HG02798 (cell line): ENCODE results near the gene IL23A.
A peak's percentile ranks its signal among the peaks of the same experiment; 100 is the strongest.

Experiments
- ATAC-seq: cut with Tn5 transposase; IDR thresholded peaks from one replicate; pipeline ENCODE4 v1.9.1; 2021; ENCODE audit warnings: mild to moderate bottlenecking; ENCODE audit not compliant: unreplicated experiment, poor library complexity

The IL23A gene

DNA sequence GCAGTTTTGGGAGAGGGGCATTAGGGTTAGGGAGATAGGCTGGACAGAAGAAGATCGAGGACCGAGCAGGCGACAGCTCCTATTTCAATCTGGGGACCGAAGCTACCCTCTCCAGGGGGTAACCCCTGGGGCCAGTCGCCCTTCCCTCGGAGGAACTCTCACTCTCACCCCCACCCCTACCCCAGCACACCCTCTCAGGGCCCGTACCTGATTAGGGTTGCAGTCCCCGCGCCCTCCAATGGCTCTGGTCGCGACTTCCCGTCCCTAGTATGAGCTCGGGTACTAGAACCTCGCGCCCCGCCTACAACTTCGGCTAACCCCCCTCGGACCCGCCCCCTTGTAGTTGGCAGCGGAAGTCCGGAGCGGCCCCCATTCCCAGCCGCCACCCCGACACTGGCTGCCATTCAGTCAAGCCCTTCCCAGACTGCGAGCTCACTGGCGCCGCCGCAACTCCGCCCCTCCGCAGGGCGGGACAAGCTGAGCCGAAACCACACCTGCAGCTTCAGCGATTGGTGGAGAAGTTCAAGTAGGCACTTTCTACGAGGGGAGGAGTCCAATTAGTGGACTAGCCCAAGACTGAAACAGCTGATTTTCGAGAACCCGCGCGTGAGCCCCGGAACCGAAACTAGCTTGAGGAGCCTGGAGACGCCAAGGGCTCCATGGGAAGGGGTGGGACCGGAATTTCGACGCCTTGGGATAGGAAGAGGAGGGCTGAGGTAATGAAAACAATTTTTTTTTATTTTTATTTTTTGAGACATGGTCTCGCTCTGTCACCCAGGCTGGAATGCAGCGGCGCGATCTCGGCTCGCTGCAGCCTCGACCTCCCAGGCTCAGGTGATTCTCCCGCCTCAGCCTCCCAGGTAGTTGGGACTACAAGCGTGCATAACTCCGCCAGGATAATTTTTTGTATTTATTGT lies 21.4 kb downstream of the IL23A start, which contains the start of gene STAT2:
TSS of gene STAT2 (minus strand) at position 257 of the 917 bp plus-strand sequence. CDS start 3,536 bp downstream, outside the sequence.
- ATAC-seq = peak; percentile 98

DNA sequence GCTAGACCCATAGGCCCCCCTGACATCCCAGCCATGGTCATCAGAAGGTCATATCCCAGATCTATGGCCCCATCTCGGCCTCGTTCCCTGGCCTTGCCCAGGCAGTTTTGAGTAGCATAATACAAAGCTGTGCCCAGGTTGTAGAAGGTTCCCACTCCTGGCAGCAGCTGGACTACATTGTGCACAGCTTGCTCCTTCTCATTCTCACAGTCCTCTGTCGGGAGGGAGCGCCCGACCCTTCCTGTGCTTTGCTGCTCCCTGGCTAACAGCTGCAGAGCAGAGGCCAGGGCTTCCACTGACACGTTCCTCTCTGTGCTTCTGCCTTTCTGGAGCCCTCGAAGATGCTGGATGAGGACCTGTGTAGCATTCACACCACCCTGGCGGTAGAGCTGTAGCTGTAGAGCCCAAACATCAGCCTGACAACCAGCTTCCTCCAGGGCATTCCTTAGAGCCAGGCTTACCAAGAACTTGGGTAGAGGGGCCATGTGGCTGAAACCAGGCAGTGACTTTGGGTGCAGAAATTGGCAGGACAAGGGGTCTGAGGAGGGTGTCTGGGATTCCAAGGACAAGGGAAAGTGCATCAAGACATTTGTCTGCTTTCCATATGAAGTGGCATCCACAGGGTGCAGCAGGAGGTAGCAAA lies 22.9 kb downstream of the IL23A start:
- no peak for ATAC-seq

DNA sequence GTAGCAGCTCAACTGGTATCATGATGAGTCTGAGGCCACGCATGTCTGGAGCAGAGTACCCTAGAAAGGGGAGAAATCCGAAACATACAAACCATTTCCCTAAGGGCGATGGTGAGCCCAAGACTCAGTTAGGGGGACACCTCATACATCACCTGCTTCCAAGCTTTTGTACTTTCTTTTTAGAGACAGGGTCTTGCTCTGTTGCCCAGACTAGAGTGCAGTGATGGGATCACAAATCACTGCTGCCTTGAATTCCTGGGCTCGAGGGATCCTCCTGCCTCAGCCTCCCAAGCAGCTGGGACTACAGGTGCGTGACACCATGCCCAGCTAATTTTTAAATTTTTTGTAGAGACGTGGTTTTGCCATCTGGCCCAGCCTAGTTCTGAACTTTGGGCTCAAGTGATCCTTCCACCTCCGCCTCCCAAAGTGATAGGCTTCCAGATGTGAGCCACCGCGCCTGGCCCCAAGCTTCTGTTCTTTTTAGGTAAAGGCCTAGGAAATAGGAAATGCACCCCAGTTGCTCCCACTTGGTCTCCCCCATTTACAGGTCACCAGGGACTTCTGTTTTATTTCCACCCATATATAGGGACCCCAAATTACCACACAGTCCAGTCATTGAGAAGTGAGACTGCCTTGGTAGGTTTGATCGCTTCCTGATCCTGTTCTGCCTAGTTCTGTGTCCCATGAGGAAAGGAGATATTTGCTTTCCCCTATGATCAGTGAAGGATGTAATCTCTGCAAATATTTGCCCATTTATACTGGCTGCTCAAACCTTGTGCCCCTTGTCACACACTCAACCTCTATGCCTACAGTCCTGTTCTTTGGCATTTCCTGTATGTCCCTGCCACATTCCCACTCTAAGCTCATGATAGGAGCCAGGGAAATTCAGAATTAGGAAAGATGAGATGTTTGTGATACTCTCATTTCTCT lies 23.7 kb downstream of the IL23A start, which contains the start of gene APOF:
TSS of gene APOF (minus strand) at position 728 of the 930 bp plus-strand sequence. CDS start at position 616, 112 bp downstream.
- no peak for ATAC-seq

DNA sequence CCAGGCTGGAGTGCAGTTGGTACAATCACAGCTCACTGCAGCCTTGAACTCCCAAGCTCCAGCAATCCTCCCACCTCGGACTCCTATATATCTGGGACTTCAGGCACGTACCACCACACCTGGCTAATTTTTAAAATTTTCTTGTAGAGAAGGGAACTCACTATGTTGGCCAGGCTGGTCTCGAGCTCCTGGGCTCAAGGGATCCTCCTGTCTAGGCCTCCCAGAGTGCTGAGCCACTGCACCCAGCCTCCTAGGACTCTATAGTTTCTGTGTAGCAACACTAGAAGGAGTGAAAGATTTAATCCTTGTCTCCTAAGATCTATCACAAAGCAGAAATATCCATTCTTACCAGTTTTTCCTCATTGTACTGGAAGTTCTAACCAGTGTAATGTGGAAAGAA lies 28.3 kb downstream of the IL23A start:
- ATAC-seq = no peak

DNA sequence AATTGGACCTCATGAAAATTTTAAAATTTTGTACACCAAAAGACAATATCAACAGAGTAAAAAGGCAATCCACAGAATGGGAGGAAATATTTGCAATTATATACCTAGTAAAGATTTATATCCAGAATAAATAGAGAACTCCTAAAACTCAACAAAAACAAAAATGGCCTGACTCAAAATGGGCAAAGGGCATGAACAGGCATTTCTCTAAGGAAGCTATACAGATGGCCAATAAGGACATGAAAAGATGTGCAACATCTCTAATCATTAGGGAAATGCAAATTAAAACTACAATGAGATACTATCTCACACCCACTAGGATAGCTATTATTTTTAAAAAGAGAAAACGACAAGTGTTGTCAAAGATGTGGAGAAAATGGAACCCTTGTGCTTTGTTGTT lies 34.8 kb downstream of the IL23A start:
- no peak for ATAC-seq

DNA sequence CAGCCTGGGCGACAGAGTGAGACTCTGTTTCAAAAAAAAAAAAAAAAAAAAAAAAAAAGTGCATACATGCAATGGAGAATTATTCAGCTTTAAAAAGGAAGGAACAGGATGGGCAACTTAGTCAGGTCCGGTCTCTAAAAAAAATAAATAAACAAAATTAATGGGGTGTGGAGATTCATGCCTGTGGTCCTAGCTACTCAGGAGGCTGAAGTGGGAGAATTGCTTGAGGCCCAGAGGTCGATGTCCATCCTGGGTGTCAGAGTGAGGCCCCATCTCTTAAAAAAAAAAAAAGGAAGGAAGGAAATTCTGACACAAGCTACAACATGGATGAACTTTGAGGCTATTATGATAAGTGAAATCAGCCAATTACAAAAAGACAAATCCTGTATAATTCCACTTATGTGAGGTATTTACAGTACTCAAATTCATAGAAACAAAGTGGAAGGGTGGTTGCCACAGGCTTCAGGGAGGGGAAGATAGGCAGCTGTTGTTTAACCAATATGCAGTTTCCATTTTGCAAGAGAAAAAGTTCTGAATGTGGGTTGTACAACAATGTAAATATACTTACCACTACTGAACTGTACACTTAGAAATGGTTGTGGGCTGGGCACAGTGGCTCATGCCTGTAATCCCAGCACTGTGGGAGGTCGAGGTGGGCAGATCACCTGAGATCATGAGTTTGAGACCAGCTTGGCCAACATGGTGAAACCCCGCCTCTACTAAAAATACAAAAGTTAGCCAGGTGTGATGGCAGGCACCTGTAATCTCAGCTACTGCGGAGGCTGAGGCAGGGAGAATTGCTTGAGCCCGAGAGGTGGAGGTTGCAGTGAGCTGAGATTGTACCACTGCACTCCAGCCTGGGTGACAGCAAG lies 36.3 kb downstream of the IL23A start:
- peak; percentile 40 for ATAC-seq

DNA sequence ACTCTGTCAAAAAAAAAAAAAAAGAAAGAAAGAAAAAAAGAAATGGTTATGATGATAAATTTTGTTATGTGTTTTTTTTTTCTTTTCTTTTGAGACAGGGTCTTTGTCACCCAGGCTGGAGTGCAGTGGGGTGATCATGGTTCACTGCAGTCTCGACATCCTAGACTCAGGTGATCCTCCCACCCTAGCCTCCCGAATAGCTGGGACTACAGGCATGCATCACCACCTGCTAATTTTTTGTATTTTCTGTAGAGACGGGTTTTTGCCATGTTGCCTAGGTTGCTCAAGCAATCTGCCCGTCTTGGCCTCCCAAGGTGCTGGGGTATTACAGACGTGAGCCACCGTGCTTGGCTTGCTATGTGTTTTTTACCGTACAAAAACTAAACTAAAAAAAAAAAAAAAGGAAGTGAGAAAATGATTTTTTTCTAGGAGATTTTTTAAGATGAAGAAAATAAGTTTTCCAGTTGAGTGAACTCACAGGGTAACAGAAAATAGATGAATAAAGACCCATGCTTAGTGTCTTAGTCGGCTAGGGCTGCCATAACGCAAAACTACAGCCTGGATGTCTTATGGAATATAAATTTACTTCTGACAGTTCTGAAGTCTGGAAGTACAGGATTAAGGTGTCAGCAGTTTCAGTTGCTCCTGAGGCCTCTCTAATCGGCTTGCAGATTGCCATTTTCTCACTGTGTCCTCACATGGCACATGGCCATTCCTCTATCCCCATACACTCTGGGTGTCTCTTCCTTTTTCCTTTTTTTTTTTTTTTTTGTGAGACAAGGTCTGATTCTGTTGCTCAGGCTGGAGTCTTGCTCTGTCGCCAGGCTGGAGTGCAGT lies 37.1 kb downstream of the IL23A start:
- ATAC-seq = peak; percentile 64

DNA sequence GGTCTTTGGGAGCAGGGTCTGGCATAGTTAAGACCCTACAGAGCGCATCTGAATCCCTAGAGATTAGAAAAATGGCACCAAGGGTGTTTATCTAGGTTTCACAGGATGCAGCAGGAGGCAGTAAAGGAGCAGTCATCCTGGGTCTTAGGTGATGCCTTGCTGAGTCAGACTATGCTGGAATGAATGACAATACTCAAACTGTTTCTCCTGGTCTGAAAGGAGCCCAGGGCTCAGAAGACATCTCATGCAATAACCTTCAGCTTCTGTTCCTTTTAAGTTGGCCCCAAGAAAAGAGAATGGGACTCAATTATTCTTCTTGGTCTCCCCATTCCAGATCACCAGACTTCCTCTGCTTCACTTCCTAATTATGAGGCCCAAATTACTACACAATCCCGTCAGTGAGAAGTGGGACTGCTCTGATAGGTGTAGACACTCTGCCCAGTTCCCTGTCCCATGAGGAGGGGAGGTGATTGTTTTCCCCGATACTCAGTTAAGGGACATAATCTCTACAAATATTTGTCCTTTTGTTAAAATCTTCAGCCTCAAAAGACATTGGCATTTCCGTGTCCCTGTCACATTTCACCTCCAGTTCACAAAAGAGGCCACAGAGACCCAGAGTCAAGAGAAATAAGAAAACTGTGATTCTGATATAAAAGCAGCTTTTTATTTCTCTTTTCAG lies 38.8 kb downstream of the IL23A start:
- no peak for ATAC-seq

DNA sequence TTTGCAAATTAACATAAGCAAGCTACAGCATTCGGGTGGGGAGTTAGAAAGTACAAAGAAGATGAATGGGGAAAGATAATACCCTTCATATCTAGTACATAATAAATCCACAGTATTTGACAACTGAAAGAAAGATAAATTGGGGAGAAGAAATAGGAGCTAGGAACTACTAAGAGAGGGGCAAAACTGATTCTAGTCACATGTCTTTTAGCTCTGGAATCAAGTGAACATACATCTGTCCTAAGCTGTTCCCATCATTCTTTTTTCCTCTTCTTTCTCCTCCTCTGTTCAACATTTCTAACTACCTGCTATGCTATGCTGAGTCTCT lies 39.3 kb downstream of the IL23A start:
- no peak for ATAC-seq

DNA sequence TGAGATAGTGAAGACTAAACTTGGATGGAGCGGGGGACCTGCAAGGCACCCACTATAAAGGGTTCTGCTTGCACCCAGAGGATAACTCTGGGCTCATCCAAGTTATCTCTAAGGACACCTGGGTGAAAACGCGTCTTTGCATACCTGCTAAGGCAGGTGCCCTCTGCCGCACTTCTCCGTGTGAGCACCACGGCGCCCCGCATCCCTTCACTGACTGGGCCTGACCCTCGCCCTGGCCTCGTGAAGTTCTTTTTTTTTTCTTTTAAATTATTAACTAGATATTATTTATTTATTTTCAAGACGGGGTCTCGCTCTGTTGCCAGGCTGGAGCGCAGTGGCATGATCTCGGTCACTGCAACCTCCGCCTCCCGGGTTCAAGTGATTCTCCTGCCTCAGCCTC lies 43.9 kb downstream of the IL23A start:
- no peak for ATAC-seq

DNA sequence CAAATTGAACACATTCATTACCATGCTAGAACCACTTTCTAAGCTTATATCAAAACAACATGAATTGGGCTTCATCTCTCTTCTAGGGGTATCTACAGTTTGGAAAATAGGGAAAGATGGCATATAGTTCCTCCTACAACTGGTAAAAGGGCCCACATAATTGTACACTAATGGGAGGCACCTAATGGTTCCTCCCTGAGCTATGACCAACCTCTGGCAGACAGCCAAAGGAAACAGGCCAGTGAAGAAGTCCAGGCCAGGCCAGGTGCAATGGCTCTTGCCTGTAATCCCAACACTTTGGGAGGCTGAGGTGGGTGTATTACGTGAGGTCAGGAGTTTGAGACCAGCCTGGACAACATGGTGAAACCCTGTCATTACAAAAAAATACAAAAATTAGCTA lies 47.2 kb downstream of the IL23A start:
- ATAC-seq = no peak

DNA sequence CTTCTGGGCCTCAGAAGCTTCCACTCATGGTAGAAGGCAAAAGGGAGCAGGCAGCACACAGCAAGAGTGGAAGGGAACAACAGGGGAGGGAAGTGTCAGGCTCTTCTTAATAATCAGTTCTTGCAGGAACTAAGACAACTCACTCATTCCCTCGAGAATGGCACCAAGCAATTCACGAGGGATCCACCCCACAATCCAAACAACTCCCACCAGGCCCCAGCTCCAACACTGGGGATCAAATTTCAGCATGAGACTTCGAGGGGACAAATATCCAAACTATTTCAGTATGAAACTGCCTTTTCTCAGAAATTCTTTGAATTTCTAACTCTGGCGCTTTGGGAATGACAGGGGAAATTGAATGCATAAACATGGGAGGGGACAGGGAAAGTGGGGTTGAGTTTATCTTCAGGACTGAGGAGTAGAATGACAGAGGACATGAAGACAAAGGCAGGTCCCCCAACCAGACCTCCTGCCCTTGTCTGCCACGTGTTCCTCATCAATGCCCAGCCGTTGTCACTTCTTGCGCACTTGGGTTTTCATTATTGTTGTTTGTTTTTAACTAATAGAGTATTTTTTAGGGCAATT lies 48.6 kb downstream of the IL23A start:
- ATAC-seq = no peak

DNA sequence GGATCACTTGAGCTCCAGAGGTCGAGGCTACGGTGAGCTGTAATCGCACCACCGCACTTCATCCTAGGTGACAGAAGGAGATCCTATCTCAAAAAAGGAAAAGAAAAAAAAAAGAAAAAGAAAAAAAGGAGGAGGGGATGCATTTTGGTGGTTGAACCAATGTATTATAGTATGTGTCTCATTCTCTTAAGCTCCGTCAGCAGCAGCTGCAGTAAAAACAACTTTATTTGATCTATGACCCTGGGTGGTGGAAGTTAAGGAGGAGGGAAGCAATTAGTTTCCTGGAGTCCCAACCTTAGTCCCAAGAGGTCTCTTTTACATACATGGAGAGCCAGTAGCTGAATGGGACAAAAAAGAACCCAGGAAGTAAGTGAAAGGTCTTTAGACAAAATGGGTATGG lies 50.7 kb downstream of the IL23A start:
- ATAC-seq = no peak
